ENCODE data around the gene PTPRE. TPM values are rescaled to one million over a fixed set of nuclear protein-coding genes. Genes with fewer than 3 reads are reported as not detected.

The PTPRE gene
- total RNA-seq, 1 experiment from 2014 or later = 3.1 TPM

GRCh38 chr10:127953876-127954275 is 47.0 kb downstream of the PTPRE start:
- Mint-ChIP-seq H3K4me3 (no peak overlapping the region), H3K36me3 (0 out of 2 replicates have a peak, but pooled peaks cover 3% of the 10 kb centered on the region), H3K9me3 (peaks cover 20% of the 10 kb centered on the region), H3K4me1 (no peaks in the 10 kb centered on the region), H3K27me3 (ENCODE audit: low read depth) (no peaks in the 10 kb centered on the region; the same call in 1 of the 2 replicates), H3K27ac (no peak overlapping the region)
- DNase-seq (ENCODE audit: low spot score) = no peak
- POLR2A ChIA-PET = no interaction called here
- no peak for TF ChIP-seq PRRX2 (CRISPR knock-in tag; IDR thresholded peaks at IDR 0.05)
- TF ChIP-seq AFF4 (CRISPR knock-in tag; IDR thresholded peaks at IDR 0.05; ENCODE audit: borderline replicate concordance) = no peak
- no peak for TF ChIP-seq NFATC4 (CRISPR knock-in tag; IDR thresholded peaks at IDR 0.05)
- TF ChIP-seq ATF6 (CRISPR knock-in tag; IDR thresholded peaks at IDR 0.05) = no peak
- TF ChIP-seq, protein P1, sequence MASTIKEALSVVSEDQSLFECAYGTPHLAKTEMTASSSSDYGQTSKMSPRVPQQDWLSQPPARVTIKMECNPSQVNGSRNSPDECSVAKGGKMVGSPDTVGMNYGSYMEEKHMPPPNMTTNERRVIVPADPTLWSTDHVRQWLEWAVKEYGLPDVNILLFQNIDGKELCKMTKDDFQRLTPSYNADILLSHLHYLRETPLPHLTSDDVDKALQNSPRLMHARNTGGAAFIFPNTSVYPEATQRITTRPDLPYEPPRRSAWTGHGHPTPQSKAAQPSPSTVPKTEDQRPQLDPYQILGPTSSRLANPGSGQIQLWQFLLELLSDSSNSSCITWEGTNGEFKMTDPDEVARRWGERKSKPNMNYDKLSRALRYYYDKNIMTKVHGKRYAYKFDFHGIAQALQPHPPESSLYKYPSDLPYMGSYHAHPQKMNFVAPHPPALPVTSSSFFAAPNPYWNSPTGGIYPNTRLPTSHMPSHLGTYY (CRISPR knock-in tag; IDR thresholded peaks at IDR 0.05) = no peak
- TF ChIP-seq CREM (CRISPR knock-in tag; IDR thresholded peaks at IDR 0.05) = no peak
- TF ChIP-seq, protein P2, sequence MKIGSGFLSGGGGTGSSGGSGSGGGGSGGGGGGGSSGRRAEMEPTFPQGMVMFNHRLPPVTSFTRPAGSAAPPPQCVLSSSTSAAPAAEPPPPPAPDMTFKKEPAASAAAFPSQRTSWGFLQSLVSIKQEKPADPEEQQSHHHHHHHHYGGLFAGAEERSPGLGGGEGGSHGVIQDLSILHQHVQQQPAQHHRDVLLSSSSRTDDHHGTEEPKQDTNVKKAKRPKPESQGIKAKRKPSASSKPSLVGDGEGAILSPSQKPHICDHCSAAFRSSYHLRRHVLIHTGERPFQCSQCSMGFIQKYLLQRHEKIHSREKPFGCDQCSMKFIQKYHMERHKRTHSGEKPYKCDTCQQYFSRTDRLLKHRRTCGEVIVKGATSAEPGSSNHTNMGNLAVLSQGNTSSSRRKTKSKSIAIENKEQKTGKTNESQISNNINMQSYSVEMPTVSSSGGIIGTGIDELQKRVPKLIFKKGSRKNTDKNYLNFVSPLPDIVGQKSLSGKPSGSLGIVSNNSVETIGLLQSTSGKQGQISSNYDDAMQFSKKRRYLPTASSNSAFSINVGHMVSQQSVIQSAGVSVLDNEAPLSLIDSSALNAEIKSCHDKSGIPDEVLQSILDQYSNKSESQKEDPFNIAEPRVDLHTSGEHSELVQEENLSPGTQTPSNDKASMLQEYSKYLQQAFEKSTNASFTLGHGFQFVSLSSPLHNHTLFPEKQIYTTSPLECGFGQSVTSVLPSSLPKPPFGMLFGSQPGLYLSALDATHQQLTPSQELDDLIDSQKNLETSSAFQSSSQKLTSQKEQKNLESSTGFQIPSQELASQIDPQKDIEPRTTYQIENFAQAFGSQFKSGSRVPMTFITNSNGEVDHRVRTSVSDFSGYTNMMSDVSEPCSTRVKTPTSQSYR (CRISPR knock-in tag; IDR thresholded peaks at IDR 0.05) = no peak
- no peak for TF ChIP-seq TCF7 (CRISPR knock-in tag; IDR thresholded peaks at IDR 0.05; ENCODE audit: low read depth)
- no peak for TF ChIP-seq ZNF219 (CRISPR knock-in tag; IDR thresholded peaks at IDR 0.05; ENCODE audit: borderline replicate concordance)
- TF ChIP-seq ZNF232 (CRISPR knock-in tag; IDR thresholded peaks at IDR 0.05) = no peak
- TF ChIP-seq, protein P3, sequence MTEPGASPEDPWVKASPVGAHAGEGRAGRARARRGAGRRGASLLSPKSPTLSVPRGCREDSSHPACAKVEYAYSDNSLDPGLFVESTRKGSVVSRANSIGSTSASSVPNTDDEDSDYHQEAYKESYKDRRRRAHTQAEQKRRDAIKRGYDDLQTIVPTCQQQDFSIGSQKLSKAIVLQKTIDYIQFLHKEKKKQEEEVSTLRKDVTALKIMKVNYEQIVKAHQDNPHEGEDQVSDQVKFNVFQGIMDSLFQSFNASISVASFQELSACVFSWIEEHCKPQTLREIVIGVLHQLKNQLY (CRISPR knock-in tag; IDR thresholded peaks at IDR 0.05) = no peak
- no peak for TF ChIP-seq ETV6 (CRISPR knock-in tag; IDR thresholded peaks at IDR 0.05)
- TF ChIP-seq ATF3 (CRISPR knock-in tag; conservative IDR thresholded peaks at IDR 0.05) = no peak
- TF ChIP-seq IRF2 (CRISPR knock-in tag; IDR thresholded peaks at IDR 0.05; ENCODE audit: borderline replicate concordance, low read depth) = no peak
- TF ChIP-seq EMX1 (CRISPR knock-in tag; IDR thresholded peaks at IDR 0.05) = no peak
- TF ChIP-seq ZBTB21 (CRISPR knock-in tag; IDR thresholded peaks at IDR 0.05; ENCODE audit: borderline replicate concordance) = no peak
- CTCF ChIA-PET = interaction anchor here (1.0 kb wide), 1 partner anchor 47 kb away, joined by 3 read pairs; the partner anchor contains the start of gene PTPRE
- no peak for ATAC-seq
